ENCODE data around the gene FAM110D. TPM values are rescaled to one million over a fixed set of nuclear protein-coding genes. Genes with fewer than 3 reads are reported as not detected.

The FAM110D gene
- polyA plus RNA-seq, 1 experiment = not detected

GRCh38 chr1:26155370-26156284 is 3.3 kb upstream of the FAM110D start:
- POLR2A ChIA-PET = no interaction called here

DNA sequence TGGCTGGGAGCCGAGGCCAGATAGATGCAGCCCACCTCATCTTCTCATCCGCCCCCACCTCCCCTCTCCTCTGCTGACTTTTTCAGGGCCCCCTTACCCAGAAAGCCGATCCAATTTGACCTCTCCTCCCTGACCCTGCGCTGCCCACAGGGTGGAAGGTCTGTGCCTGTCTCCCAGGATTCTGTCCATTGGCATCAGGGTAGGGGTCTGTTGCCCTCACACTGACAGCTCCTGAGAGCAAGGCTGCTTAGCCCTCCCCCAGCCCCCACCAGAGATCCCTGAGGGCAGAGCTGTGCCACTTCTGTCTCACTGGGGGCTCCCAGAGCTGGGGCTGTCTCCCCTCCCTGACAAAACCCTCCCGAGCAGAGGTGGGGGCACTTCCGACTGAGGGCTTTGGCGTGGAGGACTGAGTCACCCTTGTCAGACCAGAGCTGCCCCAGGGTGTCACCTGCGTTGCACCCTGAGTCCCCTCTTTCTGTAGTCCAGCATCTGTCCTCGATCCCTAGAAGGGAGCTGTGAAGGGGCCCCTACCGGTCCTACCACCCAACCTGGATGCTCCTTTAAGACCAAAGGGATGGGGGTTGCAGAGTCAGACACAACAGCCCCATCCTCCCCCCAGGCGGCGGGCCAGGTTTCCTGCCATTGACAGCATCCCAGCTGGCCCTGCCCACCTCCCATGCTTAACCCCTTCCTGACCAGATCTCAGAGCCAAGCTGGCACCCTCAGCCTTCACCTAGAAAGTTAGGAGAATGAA is 2.4 kb upstream of the FAM110D start:
- H3K4me3 ChIP-seq (ENCODE audit: low read depth, low read length) = no peak overlapping the region
- DNase-seq (ENCODE audit: low read depth) = no peak
- no peaks in the 10 kb centered on the region for H3K36me3 ChIP-seq (ENCODE audit: control insufficient read depth, insufficient read depth, low read length)
- TF ChIP-seq, protein P1, sequence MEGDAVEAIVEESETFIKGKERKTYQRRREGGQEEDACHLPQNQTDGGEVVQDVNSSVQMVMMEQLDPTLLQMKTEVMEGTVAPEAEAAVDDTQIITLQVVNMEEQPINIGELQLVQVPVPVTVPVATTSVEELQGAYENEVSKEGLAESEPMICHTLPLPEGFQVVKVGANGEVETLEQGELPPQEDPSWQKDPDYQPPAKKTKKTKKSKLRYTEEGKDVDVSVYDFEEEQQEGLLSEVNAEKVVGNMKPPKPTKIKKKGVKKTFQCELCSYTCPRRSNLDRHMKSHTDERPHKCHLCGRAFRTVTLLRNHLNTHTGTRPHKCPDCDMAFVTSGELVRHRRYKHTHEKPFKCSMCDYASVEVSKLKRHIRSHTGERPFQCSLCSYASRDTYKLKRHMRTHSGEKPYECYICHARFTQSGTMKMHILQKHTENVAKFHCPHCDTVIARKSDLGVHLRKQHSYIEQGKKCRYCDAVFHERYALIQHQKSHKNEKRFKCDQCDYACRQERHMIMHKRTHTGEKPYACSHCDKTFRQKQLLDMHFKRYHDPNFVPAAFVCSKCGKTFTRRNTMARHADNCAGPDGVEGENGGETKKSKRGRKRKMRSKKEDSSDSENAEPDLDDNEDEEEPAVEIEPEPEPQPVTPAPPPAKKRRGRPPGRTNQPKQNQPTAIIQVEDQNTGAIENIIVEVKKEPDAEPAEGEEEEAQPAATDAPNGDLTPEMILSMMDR (IDR thresholded peaks at IDR 0.05; ENCODE audit: insufficient read depth, low read depth, low read length) = no peak
- H3K27me3 ChIP-seq (ENCODE audit: control insufficient read depth, insufficient read depth, low read length) = peaks cover 25% of the 10 kb centered on the region
- CTCF ChIA-PET = interaction anchor here (0.9 to 5.7 kb wide), 10 partner anchors 9 to 261 kb away, joined by 3 to 51 read pairs (median 6); partner anchors contain the start of genes CEP85 and ZNF593
- POLR2A ChIA-PET = no interaction called here

More at GRCh38 chr1:26155370-26156284, 3.3 kb upstream of the FAM110D start:
- CTCF ChIA-PET = interaction anchor here (0.9 to 5.7 kb wide), 10 partner anchors 8 to 260 kb away, joined by 3 to 51 read pairs (median 6); partner anchors contain the start of genes CEP85 and ZNF593
- no peak overlapping the region for H3K4me3 ChIP-seq (ENCODE audit: low read depth, low read length)
- H3K36me3 ChIP-seq (ENCODE audit: control insufficient read depth, insufficient read depth, low read length) = no peaks in the 10 kb centered on the region
- no peak for DNase-seq (ENCODE audit: low read depth)
- H3K27me3 ChIP-seq (ENCODE audit: control insufficient read depth, insufficient read depth, low read length) = peaks cover 27% of the 10 kb centered on the region
- TF ChIP-seq, protein P1 (IDR thresholded peaks at IDR 0.05; ENCODE audit: insufficient read depth, low read depth, low read length) = no peak

DNA sequence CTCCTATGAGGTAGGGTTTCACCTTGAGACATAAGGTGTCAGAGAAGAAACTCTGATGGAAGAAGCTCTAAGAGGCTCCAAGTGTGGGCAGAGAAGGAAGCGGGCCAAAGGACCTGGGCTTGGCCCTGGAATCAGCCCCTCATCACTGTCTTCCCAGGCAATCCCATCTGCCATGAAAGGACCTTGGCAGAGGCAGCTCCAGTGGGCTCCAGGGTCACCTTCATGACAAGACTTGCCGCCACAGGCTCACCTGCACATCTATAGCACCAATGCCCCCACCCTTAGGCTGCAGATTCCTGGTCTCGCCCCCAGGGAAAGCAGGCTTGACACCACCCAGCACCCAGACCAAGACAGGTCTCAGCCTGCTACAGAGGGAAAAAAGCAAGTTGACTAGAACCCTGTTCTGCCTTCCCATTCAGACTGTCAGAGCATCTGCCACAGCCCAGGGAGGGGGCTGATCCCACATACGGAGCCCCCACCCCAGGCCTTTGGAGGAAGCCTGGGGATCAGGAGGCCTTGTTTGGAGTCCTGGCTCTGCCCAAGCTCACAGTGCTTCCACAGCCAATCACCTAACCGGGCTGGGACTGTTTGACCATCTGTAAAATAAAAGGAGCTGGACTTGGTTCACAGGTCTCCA is 490 bp upstream of the FAM110D start:
- TF ChIP-seq, protein P1 (IDR thresholded peaks at IDR 0.05; ENCODE audit: insufficient read depth, low read depth, low read length) = no peak
- Histone ChIP-seq H3K4me3 (ENCODE audit: low read depth, low read length) (no peak overlapping the region), H3K27me3 (ENCODE audit: control insufficient read depth, insufficient read depth, low read length) (peaks cover 23% of the 10 kb centered on the region), H3K36me3 (ENCODE audit: control insufficient read depth, insufficient read depth, low read length) (no peaks in the 10 kb centered on the region)
- POLR2A ChIA-PET = no interaction called here
- CTCF ChIA-PET = interaction anchor here (1.8 to 5.7 kb wide), 2 partner anchors 15 to 163 kb away, joined by 6 to 51 read pairs; no protein-coding TSS in a partner anchor
- DNase-seq (ENCODE audit: low read depth) = no peak

GRCh38 chr1:26159743-26160039 is 812 bp downstream of the FAM110D start:
- Histone ChIP-seq H3K36me3 (ENCODE audit: control insufficient read depth, insufficient read depth, low read length) (no peaks in the 10 kb centered on the region), H3K27me3 (ENCODE audit: control insufficient read depth, insufficient read depth, low read length) (peaks cover 19% of the 10 kb centered on the region), H3K4me3 (ENCODE audit: low read depth, low read length) (no peak overlapping the region)
- no peak for DNase-seq (ENCODE audit: low read depth)
- TF ChIP-seq, protein P1 (IDR thresholded peaks at IDR 0.05; ENCODE audit: insufficient read depth, low read depth, low read length) = no peak
- ChIA-PET POLR2A (interaction anchor here (0.6 kb wide), 1 partner anchor 70 kb away, joined by 3 read pairs; no protein-coding TSS in a partner anchor), CTCF (interaction anchor here (1.8 kb wide), 1 partner anchor 15 kb away, joined by 6 read pairs; no protein-coding TSS in a partner anchor)
